Uterus (tissue), 4 donors: ENCODE results near the gene TMEM80. TPM values are rescaled to one million over a fixed set of nuclear protein-coding genes. Genes with fewer than 3 reads are reported as not detected.

Experiments
- DNase-seq, 2 donors: peaks; one replicate each; pipeline ENCODE4 v3.0.0-alpha.2; 2019 to 2020
- H3K27ac ChIP-seq, 2 donors: fragments of 200-600 bp; sonication (generic); 1 replicate in 1 of 2; 2 replicates in 1 of 2; pipeline ENCODE4 v1.5.1; 2016 to 2018
- H3K27me3 ChIP-seq, 2 donors: fragments of 200-600 bp; sonication (generic); one replicate each; pipeline ENCODE4 v1.5.1; 2018 to 2019; ENCODE audit warnings: control low read depth in 1 of 2
- H3K36me3 ChIP-seq, 2 donors: fragments of 200-600 bp; sonication (generic); one replicate each; pipeline ENCODE4 v1.5.1; 2019; ENCODE audit warnings: control low read depth in 1 of 2
- H3K4me1 ChIP-seq, 2 donors: fragments of 200-600 bp; sonication (generic); one replicate each; pipeline ENCODE4 v1.5.1; 2018 to 2019; ENCODE audit warnings: control low read depth in 1 of 2
- H3K4me3 ChIP-seq, 2 donors: fragments of 200-600 bp; sonication (generic); 1 replicate in 1 of 2; 2 replicates in 1 of 2; pipeline ENCODE4 v1.5.1; 2018 to 2019; ENCODE audit warnings: mild to moderate bottlenecking in 1 of 2
- H3K9me3 ChIP-seq, 2 donors: fragments of 200-600 bp; sonication (generic); one replicate each; pipeline ENCODE4 v1.5.1; 2019; ENCODE audit warnings: control low read depth in 1 of 2
- POLR2A ChIP-seq, 2 donors: fragments of 450-650 bp; IDR thresholded peaks; one replicate each; pipeline ENCODE4 v1.6.1; 2016; ENCODE audit warnings: antibody characterized with exemption in 2 of 2, mild to moderate bottlenecking in 1 of 2, moderate library complexity in 1 of 2
- intact Hi-C: fragments of 100-400 bp; cut with DNase I; formaldehyde crosslinking; loops from one replicate; pipeline ENCODE4 v1.15.1; 2023; ENCODE audit warnings: low total_unique reads
- total RNA-seq, 4 donors: library from RNA; depleted of rRNA in 3 of 4; stranded (reverse); fragments of >200 nt in 3 of 4; gene quantifications; one replicate each; pipeline versions ENCODE4 v1.1.0 to v1.2.4, GENCODE V29; 2014 to 2023
- TF ChIP-seq, protein P1 (sequence below), 4 experiments: fragments of 200-600 bp in 2 of 4; fragments of 450-650 bp in 2 of 4; sonication (generic) in 2 of 4; IDR thresholded peaks; one replicate each; pipeline ENCODE4 v1.5.1; 2016 to 2019; ENCODE audit warnings: antibody characterized with exemption in 4 of 4, mild to moderate bottlenecking in 2 of 4, moderate library complexity in 1 of 4
- donor health status: DM: yes; HTN: yes; CAD: no.

TMEM80 gene
- total RNA-seq, 4 donors from 2014 or later, result 2.6 to 35.3 (median 8.1) TPM

DNA sequence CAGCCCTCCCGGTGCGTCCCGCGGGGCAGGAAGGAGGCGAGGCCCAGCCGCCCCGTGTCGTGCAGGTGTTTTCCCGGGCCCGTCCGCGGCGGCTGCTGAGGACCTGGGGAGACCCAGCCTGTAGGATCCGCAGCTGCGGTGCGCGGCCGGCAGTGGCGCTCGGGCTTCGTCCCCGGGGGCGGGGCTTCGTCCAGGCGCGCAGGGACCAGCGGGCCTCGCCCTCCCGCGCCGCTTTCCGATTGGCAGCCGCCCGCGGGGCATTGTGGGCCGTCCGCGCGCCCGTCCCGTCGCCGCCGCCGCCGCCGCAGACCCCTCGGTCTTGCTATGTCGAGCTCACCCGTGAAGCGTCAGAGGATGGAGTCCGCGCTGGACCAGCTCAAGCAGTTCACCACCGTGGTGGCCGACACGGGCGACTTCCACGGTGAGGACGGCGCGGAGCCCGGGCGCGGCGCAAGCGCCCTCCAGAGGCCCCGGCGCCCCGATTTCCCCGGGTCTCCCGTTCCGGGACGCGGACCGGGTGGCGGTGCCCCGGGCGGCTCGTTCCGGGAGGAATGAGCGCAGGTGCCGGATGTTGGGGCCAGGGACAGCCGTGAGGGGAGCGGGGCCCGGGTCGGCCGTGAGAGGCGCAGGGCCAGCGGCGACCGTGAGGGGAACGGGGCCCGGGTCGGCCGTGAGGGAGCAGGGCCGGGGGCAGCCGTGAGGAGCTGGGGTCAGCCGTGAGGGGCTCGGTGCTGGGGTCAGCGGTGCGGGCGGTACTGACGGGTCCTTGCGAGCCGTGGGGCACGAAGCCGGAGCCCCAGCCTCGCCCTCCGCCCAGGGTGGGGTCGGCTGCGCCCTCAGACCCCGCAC is 51.8 kb downstream of the TMEM80 start, which contains the start of gene TALDO1:
Gene TALDO1, plus strand, starts transcription at position 307 of the 849 bp plus-strand sequence. Its CDS starts 18 bp downstream, at position 325.
- H3K4me3 ChIP-seq, result peak within 1 kb of the TSS; percentile 48 to 62
- TF ChIP-seq POLR2A (IDR thresholded peaks at IDR 0.05), result peak in 1 of 2 donors; percentile 75
- TF ChIP-seq, protein P1, sequence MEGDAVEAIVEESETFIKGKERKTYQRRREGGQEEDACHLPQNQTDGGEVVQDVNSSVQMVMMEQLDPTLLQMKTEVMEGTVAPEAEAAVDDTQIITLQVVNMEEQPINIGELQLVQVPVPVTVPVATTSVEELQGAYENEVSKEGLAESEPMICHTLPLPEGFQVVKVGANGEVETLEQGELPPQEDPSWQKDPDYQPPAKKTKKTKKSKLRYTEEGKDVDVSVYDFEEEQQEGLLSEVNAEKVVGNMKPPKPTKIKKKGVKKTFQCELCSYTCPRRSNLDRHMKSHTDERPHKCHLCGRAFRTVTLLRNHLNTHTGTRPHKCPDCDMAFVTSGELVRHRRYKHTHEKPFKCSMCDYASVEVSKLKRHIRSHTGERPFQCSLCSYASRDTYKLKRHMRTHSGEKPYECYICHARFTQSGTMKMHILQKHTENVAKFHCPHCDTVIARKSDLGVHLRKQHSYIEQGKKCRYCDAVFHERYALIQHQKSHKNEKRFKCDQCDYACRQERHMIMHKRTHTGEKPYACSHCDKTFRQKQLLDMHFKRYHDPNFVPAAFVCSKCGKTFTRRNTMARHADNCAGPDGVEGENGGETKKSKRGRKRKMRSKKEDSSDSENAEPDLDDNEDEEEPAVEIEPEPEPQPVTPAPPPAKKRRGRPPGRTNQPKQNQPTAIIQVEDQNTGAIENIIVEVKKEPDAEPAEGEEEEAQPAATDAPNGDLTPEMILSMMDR (IDR thresholded peaks at IDR 0.05), result peak in 3 of 4 experiments; percentile 44 to 51 (median 50)
- peak within 1 kb of the TSS; percentile 59 to 74 for H3K27ac ChIP-seq
- intact Hi-C loops, result no loop called here
- no peaks in the 10 kb centered on the region for H3K36me3 ChIP-seq
- DNase-seq, result peak; percentile 86 to 91
- no peaks in the 10 kb centered on the region for H3K9me3 ChIP-seq
- H3K27me3 ChIP-seq, result no peaks in the 10 kb centered on the region
- no peaks in the 10 kb centered on the region for H3K4me1 ChIP-seq

DNA sequence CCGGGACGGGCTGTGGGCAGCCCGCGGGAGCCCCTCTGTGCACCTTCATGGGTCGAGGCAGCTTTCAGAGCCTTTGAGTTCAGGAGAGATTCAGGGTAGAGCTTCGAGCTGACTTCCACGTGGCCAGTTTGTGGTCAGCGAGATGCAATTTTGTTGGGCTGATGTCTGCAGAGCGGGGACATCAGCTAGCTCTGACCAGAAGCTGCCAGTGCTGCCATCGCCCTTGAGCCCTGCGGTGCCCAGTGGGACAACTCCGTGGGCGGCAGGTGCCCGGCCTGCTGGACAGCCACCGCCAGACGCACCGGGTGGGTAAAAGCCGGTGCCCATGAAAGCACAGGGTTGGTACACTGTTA is 52.4 kb downstream of the TMEM80 start:
- DNase-seq, result no peak
- Histone ChIP-seq H3K27ac (peak overlapping the region; percentile 59 to 74), H3K4me3 (peak overlapping the region; percentile 48 to 62), H3K4me1 (no peaks in the 10 kb centered on the region), H3K9me3 (no peaks in the 10 kb centered on the region), H3K36me3 (no peaks in the 10 kb centered on the region), H3K27me3 (no peaks in the 10 kb centered on the region)
- TF ChIP-seq, protein P1 (IDR thresholded peaks at IDR 0.05), result no peak
- TF ChIP-seq POLR2A (IDR thresholded peaks at IDR 0.05), result no peak
- intact Hi-C loops, result no loop called here

DNA sequence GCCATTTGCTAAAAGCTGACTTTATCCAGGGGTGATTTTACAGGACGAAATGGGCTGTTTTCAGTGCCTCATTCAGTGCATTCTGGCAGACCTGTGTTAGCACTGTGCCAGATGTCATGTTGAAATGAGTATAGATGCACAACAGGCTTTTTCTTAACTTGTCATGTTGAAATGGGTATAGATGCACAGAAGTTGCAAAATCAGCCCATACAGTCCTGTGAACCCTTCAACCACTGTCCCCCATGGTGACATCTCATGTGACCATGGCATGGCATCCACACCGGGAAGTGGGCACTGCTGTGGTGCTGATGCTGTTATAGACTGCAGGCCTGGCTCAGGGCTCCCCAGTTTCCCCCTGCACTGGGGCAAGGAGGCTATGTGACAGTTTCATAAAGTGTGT is 54.1 kb downstream of the TMEM80 start:
- no peak for TF ChIP-seq POLR2A (IDR thresholded peaks at IDR 0.05)
- TF ChIP-seq, protein P1 (IDR thresholded peaks at IDR 0.05), result no peak
- H3K4me3 ChIP-seq, result no peak overlapping the region
- no peak for DNase-seq
- H3K9me3 ChIP-seq, result no peaks in the 10 kb centered on the region
- H3K36me3 ChIP-seq, result no peaks in the 10 kb centered on the region
- no peak overlapping the region for H3K27ac ChIP-seq
- no peaks in the 10 kb centered on the region for H3K4me1 ChIP-seq
- H3K27me3 ChIP-seq, result no peaks in the 10 kb centered on the region
- intact Hi-C loops, result no loop called here

Other genes starting within 250 kb of the TMEM80 start
- 10 to 100 TPM; 20.7 to 43.7 (median 22.8) TPM for gene PTDSS2, start 245.5 kb upstream of the TMEM80 start, total RNA-seq
- 100 to 1,000 TPM; 111 to 175 (median 142) TPM for gene RNH1, start 188.6 kb upstream of the TMEM80 start, total RNA-seq
- 10 to 100 TPM in 3 of 4 donors, 1 to 10 TPM in 1; 5.4 to 37.6 (median 23.8) TPM for gene HRAS, start 160.2 kb upstream of the TMEM80 start, total RNA-seq
- 1 to 10 TPM in 2 of 4 donors, not detected in 2; 1.7 to 1.9 TPM for gene LRRC56, start 158.3 kb upstream of the TMEM80 start, total RNA-seq
- gene LMNTD2, start 135.1 kb upstream of the TMEM80 start, total RNA-seq, result 1 to 10 TPM in 1 of 4 donors, under 1 TPM in 2, not detected in 1; 0.14 to 2.2 (median 0.51) TPM
- gene RASSF7, start 134.8 kb upstream of the TMEM80 start, total RNA-seq, result 10 to 100 TPM in 2 of 4 donors, 1 to 10 TPM in 1, under 1 TPM in 1; 0.59 to 13.1 (median 8.0) TPM
- 10 to 100 TPM in 3 of 4 donors, 1 to 10 TPM in 1; 5.0 to 45.8 (median 24.1) TPM for gene PHRF1, start 119.3 kb upstream of the TMEM80 start, total RNA-seq
- gene IRF7, start 79.9 kb upstream of the TMEM80 start, total RNA-seq, result 10 to 100 TPM in 3 of 4 donors, 1 to 10 TPM in 1; 9.1 to 33.6 (median 13.1) TPM
- gene CDHR5, start 70.9 kb upstream of the TMEM80 start, total RNA-seq, result under 1 TPM in 3 of 4 donors, not detected in 1; 0.26 to 0.55 (median 0.29) TPM
- gene SCT, start 68.6 kb upstream of the TMEM80 start, total RNA-seq, result not detected
- gene DRD4, start 58.5 kb upstream of the TMEM80 start, total RNA-seq, result 1 to 10 TPM in 1 of 4 donors, not detected in 3; 4.5 TPM
- gene DEAF1, start 594 bp upstream of the TMEM80 start, total RNA-seq, result 10 to 100 TPM in 2 of 4 donors, 1 to 10 TPM in 2; 7.9 to 45.6 (median 20.4) TPM
- gene EPS8L2, start 10.4 kb downstream of the TMEM80 start, total RNA-seq, result 10 to 100 TPM; 12.2 to 52.8 (median 32.3) TPM
- 100 to 1,000 TPM in 1 of 4 donors, 10 to 100 TPM in 3; 60.3 to 146 (median 66.9) TPM for gene TALDO1, start 51.6 kb downstream of the TMEM80 start, total RNA-seq
- gene GATD1, start 81.7 kb downstream of the TMEM80 start, total RNA-seq, result 10 to 100 TPM; 11.8 to 81.1 (median 29.3) TPM
- gene CEND1, start 94.3 kb downstream of the TMEM80 start, total RNA-seq, result under 1 TPM in 1 of 4 donors, not detected in 3; 0.41 TPM
- 10 to 100 TPM in 1 of 4 donors, 1 to 10 TPM in 2, under 1 TPM in 1; 0.29 to 20.8 (median 5.4) TPM for gene SLC25A22, start 102.5 kb downstream of the TMEM80 start, total RNA-seq
- 10 to 100 TPM in 2 of 4 donors, 1 to 10 TPM in 2; 1.3 to 20.2 (median 10.1) TPM for gene PIDD1, start 109.4 kb downstream of the TMEM80 start, total RNA-seq
- 1,000 to 10,000 TPM in 1 of 4 donors, 100 to 1,000 TPM in 3; 100 to 1,968 (median 496) TPM for gene RPLP2, start 114.2 kb downstream of the TMEM80 start, total RNA-seq
- 10 to 100 TPM; 16.9 to 96.2 (median 37.1) TPM for gene PNPLA2, start 123.1 kb downstream of the TMEM80 start, total RNA-seq
- gene CRACR2B, start 132.1 kb downstream of the TMEM80 start, total RNA-seq, result 10 to 100 TPM in 1 of 4 donors, 1 to 10 TPM in 2, under 1 TPM in 1; 0.77 to 15.5 (median 2.5) TPM
- gene CD151, start 137.1 kb downstream of the TMEM80 start, total RNA-seq, result 100 to 1,000 TPM in 3 of 4 donors, 10 to 100 TPM in 1; 76.8 to 382 (median 259) TPM
- gene POLR2L, start 146.7 kb downstream of the TMEM80 start, total RNA-seq, result 10 to 100 TPM; 10.5 to 81.5 (median 42.8) TPM
- gene TSPAN4, start 147.0 kb downstream of the TMEM80 start, total RNA-seq, result 100 to 1,000 TPM in 2 of 4 donors, 10 to 100 TPM in 2; 68.4 to 119 (median 105) TPM
- 10 to 100 TPM; 20.3 to 57.9 (median 48.4) TPM for gene CHID1, start 215.0 kb downstream of the TMEM80 start, total RNA-seq
- 100 to 1,000 TPM in 1 of 4 donors, 10 to 100 TPM in 3; 25.6 to 120 (median 40.4) TPM for gene AP2A2, start 230.1 kb downstream of the TMEM80 start, total RNA-seq